OCI-LY1 (cell line): Measurements from ENCODE around the gene GPR107.
A peak's percentile ranks its signal among the peaks of the same experiment; 100 is the strongest.

Experiments
- CTCF ChIP-seq: fragments of 200-600 bp; sonication (generic), shearing (Covaris generic); IDR thresholded peaks from 2 replicates; pipeline ENCODE4 v1.5.1; 2017; ENCODE audit warnings: mild to moderate bottlenecking, antibody characterized with exemption, low read length, moderate library complexity, mixed read lengths
- EZH2 ChIP-seq: fragments of 200-600 bp; sonication (generic), shearing (Covaris generic); IDR thresholded peaks from 2 replicates; pipeline ENCODE4 v1.8.0; 2017; ENCODE audit warnings: borderline replicate concordance, mixed run types, mild to moderate bottlenecking, antibody characterized with exemption, low read length, moderate library complexity, mixed read lengths

GRCh38 chr9:130058154-130058553 is 4.4 kb downstream of the GPR107 start:
- no peak for TF ChIP-seq EZH2
- TF ChIP-seq CTCF = 0 out of 2 replicates have a peak, but pooled peaks have one; percentile 4
